Measurements from ENCODE around the gene VASN. TPM values are rescaled to one million over a fixed set of nuclear protein-coding genes. Genes with fewer than 3 reads are reported as not detected.
"Not testable (repeated sequence)": the region's sequence is repeated elsewhere in the genome, so short reads cannot be mapped to it uniquely, and the experiment has no call there.

Gene VASN
- total RNA-seq, 1 experiment from 2014 or later: 18.1 TPM

DNA sequence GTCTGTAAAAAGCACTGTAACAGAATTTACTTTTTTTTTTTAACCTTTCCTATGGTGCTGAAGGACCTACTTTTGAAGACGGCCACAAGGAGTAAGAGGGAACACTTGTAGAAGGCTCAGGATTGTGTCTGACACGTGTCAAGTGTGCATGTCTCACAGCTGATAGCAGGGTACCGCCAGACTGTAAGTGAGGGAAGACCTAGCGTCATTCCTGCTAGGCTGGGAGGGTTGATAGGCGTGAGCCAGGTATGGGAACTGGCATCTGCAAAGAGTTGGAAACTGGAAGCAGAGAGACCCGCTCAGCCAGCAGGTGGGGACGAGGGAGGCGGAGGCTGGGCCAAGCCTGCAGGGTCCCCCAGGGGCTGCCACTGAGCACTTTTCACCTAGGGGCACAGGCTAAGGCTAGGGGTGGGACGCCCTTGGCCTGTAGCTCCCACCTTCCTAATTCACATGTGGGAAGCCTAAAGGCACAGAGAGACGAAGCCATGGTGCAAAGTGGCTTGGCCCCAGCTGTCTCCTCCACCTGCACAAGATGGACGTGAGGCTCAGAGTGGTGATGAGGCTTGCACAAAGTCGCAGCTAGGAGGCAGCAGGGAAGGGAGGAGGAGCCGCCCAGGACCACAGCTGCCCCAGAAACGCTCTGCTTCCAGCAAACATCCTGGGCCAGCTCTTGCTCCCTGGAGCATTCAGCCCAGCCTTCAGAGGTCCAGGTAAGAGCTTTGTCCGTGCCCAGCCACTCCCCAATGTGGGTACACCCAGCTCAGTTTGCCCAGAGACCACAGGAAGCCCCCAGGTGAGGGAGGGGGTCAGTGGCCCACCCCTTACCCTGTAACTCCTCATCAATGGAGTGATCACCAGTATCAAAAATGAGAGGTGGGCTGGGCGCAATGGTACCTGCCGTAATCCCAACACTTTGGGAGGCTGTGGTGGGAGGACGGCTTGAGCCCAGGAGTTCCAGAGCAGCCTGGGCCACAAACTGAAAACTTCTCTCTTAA lies 18.9 kb downstream of the VASN start:
- Mint-ChIP-seq H3K36me3 (ENCODE audit: insufficient read depth, unreplicated experiment) (peaks cover 51% of the 10 kb centered on the region), H3K27me3 (ENCODE audit: unreplicated experiment) (no peaks in the 10 kb centered on the region), H3K27ac (ENCODE audit: unreplicated experiment) (no peak overlapping the region), H3K4me1 (ENCODE audit: low read depth, unreplicated experiment) (peaks cover 14% of the 10 kb centered on the region), H3K9me3 (ENCODE audit: low read depth, unreplicated experiment) (no peaks in the 10 kb centered on the region), H3K4me3 (ENCODE audit: low read depth, unreplicated experiment) (no peak overlapping the region)
- intact Hi-C loops (cut with micrococcal nuclease; ENCODE audit: unreplicated experiment): no loop called here
- no TSS peak for BruUV-seq (replicated peaks)
- DNase-seq: no peak
- TF ChIP-seq, protein P1, sequence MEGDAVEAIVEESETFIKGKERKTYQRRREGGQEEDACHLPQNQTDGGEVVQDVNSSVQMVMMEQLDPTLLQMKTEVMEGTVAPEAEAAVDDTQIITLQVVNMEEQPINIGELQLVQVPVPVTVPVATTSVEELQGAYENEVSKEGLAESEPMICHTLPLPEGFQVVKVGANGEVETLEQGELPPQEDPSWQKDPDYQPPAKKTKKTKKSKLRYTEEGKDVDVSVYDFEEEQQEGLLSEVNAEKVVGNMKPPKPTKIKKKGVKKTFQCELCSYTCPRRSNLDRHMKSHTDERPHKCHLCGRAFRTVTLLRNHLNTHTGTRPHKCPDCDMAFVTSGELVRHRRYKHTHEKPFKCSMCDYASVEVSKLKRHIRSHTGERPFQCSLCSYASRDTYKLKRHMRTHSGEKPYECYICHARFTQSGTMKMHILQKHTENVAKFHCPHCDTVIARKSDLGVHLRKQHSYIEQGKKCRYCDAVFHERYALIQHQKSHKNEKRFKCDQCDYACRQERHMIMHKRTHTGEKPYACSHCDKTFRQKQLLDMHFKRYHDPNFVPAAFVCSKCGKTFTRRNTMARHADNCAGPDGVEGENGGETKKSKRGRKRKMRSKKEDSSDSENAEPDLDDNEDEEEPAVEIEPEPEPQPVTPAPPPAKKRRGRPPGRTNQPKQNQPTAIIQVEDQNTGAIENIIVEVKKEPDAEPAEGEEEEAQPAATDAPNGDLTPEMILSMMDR (IDR thresholded peaks at IDR 0.05; ENCODE audit: unreplicated experiment): no peak
- CTCF ChIA-PET: interaction anchor here (1.4 to 4.8 kb wide), 3 partner anchors 13 to 31 kb away, joined by 3 to 38 read pairs (median 5); no protein-coding TSS in a partner anchor

DNA sequence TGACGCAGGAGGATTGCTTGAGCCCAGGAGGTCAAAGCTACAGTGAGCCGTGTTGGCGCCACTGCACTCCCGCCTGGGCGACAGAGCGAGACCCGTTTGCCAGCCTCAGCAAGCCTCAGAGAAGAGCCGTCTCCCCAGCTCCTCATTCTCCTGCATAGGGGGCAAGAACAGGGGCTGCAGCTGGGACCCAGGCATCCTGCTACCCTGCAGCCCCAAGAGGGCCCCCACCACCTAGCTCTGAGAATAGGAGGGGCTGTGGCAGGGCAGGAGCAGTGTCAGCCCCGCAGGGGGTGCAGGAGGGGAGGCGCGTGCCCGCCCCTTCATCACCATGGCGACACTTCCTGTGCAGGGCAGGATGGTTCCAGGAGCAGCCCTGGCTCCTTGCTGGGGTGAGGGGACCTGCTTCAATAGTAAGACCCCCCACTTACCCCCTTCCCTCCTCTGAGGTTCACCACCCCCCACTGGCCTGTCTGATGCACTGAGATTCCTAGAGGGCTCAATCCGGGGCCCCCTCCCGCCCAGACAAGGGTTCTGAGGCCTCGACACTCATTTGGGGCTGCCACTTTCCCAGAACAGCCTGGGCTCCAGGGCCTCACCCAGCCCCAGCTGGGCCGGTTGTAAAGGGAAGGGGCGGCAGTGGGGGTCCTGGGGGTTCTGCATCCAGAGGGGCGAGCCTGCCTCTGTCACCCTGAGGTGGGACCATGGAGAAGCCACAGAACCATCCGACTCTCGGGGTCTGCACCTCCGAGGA lies 20.2 kb downstream of the VASN start:
- peak overlapping the region; percentile 41 for H3K4me3 Mint-ChIP-seq (ENCODE audit: low read depth, unreplicated experiment)
- H3K4me1 Mint-ChIP-seq (ENCODE audit: low read depth, unreplicated experiment): peaks cover 14% of the 10 kb centered on the region
- CTCF ChIA-PET: interaction anchor here (1.2 to 4.8 kb wide), 3 partner anchors 11 to 22 kb away, joined by 5 to 38 read pairs (median 12); no protein-coding TSS in a partner anchor
- intact Hi-C loops (cut with micrococcal nuclease; ENCODE audit: unreplicated experiment): no loop called here
- no TSS peak for BruUV-seq (replicated peaks)
- no peaks in the 10 kb centered on the region for H3K27me3 Mint-ChIP-seq (ENCODE audit: unreplicated experiment)
- no peaks in the 10 kb centered on the region for H3K9me3 Mint-ChIP-seq (ENCODE audit: low read depth, unreplicated experiment)
- peaks cover 49% of the 10 kb centered on the region for H3K36me3 Mint-ChIP-seq (ENCODE audit: insufficient read depth, unreplicated experiment)
- TF ChIP-seq, protein P1 (IDR thresholded peaks at IDR 0.05; ENCODE audit: unreplicated experiment): no peak
- H3K27ac Mint-ChIP-seq (ENCODE audit: unreplicated experiment): peak overlapping the region; percentile 79
- DNase-seq: no peak

DNA sequence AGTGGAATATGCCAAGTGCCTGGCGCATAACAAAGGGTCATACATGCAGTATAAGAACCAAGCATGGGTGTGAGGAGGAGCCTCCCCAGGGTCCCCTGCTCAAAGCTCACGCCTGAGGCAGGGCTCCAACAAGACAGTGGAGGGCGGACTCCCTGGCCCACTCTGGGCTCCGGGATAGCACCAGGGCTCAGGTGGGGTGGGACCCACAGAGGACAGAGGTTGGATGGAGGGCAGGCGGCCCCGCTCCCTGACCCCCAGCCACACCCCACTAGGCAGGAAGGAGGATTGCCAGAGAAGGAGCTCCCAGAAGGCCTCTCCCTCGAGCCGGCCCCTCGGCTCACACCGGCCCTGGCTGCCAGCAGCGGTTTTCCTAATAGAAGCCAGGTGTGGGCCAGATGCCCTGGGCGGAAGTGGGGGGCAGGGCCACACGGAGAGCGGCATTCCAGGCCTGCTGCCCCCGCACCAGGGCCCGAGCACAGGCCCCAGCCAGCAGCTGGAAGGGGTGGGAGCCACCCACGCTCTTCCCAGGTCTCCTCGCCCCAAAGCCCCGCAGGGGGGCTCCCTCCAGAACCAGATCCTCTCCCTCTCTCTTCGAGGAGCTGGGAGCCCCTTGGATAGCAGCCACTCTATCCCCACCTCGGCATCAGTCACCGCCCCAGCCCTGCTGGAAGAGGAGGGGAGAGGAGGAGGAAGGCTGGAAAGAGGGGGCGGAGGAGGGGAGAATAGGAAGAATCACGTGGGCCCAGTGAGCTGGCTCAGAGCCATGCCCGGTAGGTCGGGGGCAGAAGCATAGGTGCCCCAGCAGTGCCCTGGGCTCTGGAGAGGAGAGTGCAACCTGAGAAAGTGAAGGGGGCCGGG lies 21.0 kb downstream of the VASN start:
- no TSS peak for BruUV-seq (replicated peaks)
- H3K4me1 Mint-ChIP-seq (ENCODE audit: low read depth, unreplicated experiment): peaks cover 14% of the 10 kb centered on the region
- peaks cover 42% of the 10 kb centered on the region for H3K36me3 Mint-ChIP-seq (ENCODE audit: insufficient read depth, unreplicated experiment)
- intact Hi-C loops (cut with micrococcal nuclease; ENCODE audit: unreplicated experiment): no loop called here
- CTCF ChIA-PET: interaction anchor here (0.6 to 4.8 kb wide), 9 partner anchors 11 to 179 kb away, joined by 3 to 38 read pairs (median 4); no protein-coding TSS in a partner anchor
- H3K4me3 Mint-ChIP-seq (ENCODE audit: low read depth, unreplicated experiment): peak overlapping the region; percentile 41
- peak overlapping the region; percentile 79 for H3K27ac Mint-ChIP-seq (ENCODE audit: unreplicated experiment)
- TF ChIP-seq, protein P1 (IDR thresholded peaks at IDR 0.05; ENCODE audit: unreplicated experiment): no peak
- peak; percentile 57 for DNase-seq
- H3K9me3 Mint-ChIP-seq (ENCODE audit: low read depth, unreplicated experiment): no peaks in the 10 kb centered on the region
- no peaks in the 10 kb centered on the region for H3K27me3 Mint-ChIP-seq (ENCODE audit: unreplicated experiment)

DNA sequence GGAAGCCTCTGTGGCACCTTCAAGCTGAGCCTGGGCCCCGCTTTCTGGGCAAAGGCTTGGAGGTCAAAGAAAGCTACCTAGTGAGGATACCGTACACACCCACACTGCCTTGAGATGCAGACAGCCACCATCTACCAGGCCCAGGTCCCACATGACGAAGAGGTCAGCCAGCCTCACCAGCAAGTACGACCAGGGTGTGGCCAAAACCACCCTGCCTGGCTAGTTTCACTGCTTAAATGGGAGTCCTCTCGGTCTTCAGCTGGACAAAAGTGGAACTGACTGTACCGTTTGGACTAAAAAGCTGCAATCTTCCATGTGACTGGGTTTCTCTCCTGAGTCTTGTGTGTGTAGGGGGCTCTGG lies 21.6 kb downstream of the VASN start:
- no TSS peak for BruUV-seq (replicated peaks)
- TF ChIP-seq, protein P1 (IDR thresholded peaks at IDR 0.05; ENCODE audit: unreplicated experiment): no peak
- H3K36me3 Mint-ChIP-seq (ENCODE audit: insufficient read depth, unreplicated experiment): peaks cover 38% of the 10 kb centered on the region
- DNase-seq: peak; percentile 78
- H3K9me3 Mint-ChIP-seq (ENCODE audit: low read depth, unreplicated experiment): no peaks in the 10 kb centered on the region
- H3K4me1 Mint-ChIP-seq (ENCODE audit: low read depth, unreplicated experiment): peaks cover 14% of the 10 kb centered on the region
- no peaks in the 10 kb centered on the region for H3K27me3 Mint-ChIP-seq (ENCODE audit: unreplicated experiment)
- H3K27ac Mint-ChIP-seq (ENCODE audit: unreplicated experiment): peak overlapping the region; percentile 79
- intact Hi-C loops (cut with micrococcal nuclease; ENCODE audit: unreplicated experiment): no loop called here
- CTCF ChIA-PET: interaction anchor here (0.6 to 4.8 kb wide), 9 partner anchors 10 to 178 kb away, joined by 3 to 38 read pairs (median 4); no protein-coding TSS in a partner anchor
- peak overlapping the region; percentile 41 for H3K4me3 Mint-ChIP-seq (ENCODE audit: low read depth, unreplicated experiment)

- DNase-seq; intact Hi-C loops (cut with micrococcal nuclease; ENCODE audit: unreplicated experiment); H3K9me3 Mint-ChIP-seq (ENCODE audit: low read depth, unreplicated experiment); H3K27me3 Mint-ChIP-seq (ENCODE audit: unreplicated experiment); H3K4me3 Mint-ChIP-seq (ENCODE audit: low read depth, unreplicated experiment); BruUV-seq (replicated peaks): not testable (repeated sequence)
- Mint-ChIP-seq H3K36me3 (ENCODE audit: insufficient read depth, unreplicated experiment) (peaks cover 38% of the 10 kb centered on the region), H3K4me1 (ENCODE audit: low read depth, unreplicated experiment) (peaks cover 14% of the 10 kb centered on the region), H3K27ac (ENCODE audit: unreplicated experiment) (peak overlapping the region; percentile 79)
- CTCF ChIA-PET: interaction anchor here (0.7 to 4.8 kb wide), 6 partner anchors 9 to 104 kb away, joined by 3 to 38 read pairs (median 6); no protein-coding TSS in a partner anchor
These were observed 22.2 kb downstream of the VASN start for GRCh38 chr16:4393850-4394249.

Measured in Calu3 (cell line).